HG03039 (cell line): ENCODE data around the gene ENDOV.

ENCODE experiments used
- ATAC-seq: cut with Tn5 transposase; IDR thresholded peaks from one replicate; pipeline ENCODE4 v1.9.1; 2021; ENCODE audit warnings: mild to moderate bottlenecking, moderate library complexity; ENCODE audit not compliant: unreplicated experiment

The ENDOV gene

DNA sequence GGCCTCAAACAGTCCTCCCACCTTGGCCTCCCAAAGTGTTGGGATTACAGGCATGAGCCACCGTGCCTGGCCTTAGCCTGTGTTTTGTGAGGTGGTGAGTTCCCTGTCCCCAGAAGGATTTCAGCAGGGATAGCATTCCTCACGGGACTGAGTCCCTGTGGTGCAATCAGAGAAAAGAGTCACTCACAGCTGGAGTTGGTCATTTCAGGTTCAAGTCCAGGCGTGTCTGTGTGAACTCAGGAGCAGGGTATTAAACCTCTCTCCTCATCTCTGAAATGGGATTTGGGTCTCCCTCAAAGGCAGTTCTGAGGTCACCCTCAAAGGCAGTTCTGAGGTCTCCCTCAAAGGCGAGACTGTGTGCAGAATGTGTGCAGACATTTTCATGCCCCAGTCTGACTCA, 32.8 kb downstream of the ENDOV start:
- no peak for ATAC-seq

GRCh38 chr17:80449194-80449929, 34.4 kb downstream of the ENDOV start:
- no peak for ATAC-seq

DNA sequence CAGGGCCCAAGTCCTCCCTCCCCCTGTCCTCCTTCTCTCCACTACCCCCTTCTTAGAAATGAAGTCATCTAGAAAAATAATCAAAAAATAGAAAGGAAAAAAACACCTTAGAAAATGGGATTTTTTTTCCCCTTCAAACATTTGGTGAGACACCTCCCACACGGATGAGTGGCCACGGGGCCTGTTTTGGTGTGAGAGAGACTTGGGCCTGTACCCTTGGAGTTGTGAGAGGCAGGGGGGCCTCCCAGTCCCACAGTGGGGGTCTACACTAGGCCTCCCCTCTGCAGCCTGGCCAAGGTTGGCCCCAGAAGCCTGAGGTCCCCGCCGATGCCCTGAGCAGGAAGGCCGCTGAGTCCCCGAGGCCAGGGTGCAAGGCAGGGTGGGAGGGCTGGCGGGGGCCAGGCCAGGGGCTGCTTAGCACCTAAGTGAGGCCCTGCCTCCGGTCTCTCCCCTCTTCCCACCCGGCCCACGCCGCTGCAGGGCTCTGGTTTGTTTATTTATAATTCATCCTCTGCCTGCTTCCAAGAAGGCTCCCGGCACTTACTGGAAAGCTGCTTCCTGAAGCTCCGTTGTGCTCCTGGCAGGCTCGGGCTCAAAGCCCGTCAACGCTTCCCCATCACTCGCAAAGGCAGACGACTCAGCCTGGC, 35.1 kb downstream of the ENDOV start:
- ATAC-seq = no peak

DNA sequence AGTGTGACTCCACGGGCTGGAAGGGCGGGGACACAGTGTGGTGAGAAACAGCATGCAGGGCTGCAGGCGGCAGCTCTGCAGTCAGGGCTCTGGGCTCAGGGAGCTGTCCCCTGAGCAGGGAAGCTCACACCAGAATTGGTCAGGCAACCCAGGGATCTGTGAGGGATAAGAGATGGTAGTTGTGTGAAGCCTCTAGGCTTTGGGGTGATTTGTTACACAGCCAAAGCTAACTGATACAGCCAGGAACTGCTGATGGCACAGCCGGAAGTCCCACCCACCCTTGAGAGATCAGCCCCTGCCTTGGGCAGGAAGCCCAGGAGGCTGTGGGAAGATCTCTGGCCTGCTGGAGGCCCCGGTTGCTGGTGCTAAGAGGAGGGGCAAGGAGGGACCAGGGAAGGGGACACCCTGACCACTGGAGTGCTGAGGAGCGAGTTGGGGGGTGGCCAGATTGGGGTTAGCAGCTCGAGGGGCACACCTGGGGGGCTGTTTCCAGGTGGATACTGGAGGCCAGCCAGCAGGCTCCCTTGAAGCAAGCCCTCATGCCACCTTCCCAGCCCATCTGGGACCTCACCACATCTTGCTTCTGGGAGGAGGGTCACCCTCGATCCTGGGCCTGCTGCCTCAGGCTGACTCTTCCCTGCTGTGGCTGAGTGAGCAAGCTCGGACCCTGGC, 36.3 kb downstream of the ENDOV start:
- ATAC-seq = no peak

DNA sequence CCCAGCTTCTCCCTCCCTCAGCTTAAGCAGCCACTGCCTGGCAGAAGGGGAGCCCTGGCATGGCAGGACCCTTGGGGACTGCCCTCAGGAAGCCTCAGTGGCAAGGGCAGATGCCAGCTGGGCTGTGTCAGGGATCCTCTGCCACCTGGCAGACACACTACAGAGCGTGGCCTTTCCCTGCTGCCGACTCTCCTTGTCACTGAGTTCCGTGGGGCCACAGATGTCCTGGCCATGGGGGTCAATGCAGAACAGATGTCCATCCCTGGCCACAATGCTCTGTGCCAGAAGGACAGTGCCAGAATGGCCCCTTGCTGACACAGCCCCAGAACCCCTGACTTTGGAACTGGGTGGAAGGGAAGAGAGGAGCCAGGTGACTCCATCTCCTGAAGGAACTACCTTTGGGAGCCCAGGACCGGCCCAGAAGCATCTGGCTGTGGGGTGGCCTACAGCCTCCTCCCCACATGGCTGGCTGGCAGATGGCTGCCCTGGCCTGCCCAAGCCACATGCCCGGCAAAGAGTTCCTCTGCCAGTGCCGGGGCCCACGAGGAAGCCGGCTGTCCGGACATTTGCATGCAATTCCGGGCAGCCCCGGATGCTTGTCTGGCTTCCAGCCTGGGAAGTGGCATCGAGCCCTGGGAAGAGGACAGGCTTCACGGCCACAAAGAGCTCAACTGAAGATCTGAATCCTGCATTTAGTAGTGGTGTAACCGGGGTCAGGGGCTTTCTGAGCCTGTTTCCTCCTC, 37.4 kb downstream of the ENDOV start:
- ATAC-seq = no peak

- no peak for ATAC-seq
Measured at GRCh38 chr17:80453126-80453997, 38.4 kb downstream of the ENDOV start.

GRCh38 chr17:80453998-80454556, 39.1 kb downstream of the ENDOV start:
- no peak for ATAC-seq

DNA sequence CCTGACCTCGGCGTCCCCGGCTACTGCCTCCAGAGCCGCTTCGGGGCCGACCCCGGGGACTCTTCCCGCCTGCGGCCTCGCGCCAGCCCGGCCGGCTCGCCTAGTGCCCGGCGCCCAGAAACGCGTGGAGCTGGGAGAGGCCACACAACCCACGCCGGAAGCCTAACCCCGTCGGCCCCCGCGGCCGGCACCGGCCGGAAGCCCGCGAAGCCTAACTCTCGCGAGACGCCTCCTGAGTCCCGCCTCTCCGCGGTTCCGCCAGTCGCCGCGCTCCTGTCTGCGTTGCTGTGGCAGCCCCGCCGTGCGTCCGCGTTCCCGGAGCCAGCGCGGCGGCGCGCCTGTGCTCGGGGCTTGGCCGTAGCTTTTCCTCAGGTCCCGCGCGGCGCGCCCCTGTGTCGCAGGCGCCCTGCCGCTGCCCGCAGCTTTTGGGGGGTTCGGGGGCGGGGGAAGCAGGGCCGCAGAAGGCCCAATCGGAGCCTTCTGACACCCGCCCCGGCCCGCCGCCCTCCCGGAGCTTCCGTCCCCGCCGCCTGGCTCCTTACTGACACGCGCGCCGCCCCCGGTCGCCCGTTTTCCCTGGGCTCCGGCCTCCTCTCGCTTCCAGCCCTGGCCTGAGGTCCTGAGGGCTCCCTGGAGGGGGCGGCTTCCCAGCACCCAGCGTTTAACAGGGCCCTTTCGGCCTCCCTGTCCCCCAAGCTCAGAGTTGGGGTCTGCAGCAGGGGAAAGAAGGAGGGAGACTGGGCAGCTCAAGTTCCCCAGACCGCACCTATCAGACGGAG, 39.8 kb downstream of the ENDOV start:
- peak; percentile 77 for ATAC-seq

GRCh38 chr17:80455336-80455710, 40.4 kb downstream of the ENDOV start:
- peak; percentile 11 for ATAC-seq

- no peak for ATAC-seq
Measured at GRCh38 chr17:80455784-80456183, 40.8 kb downstream of the ENDOV start.

- no peak for ATAC-seq
Measured at GRCh38 chr17:80456465-80457235, 41.7 kb downstream of the ENDOV start.

- no peak for ATAC-seq
Measured at GRCh38 chr17:80457236-80457856, 42.4 kb downstream of the ENDOV start.

DNA sequence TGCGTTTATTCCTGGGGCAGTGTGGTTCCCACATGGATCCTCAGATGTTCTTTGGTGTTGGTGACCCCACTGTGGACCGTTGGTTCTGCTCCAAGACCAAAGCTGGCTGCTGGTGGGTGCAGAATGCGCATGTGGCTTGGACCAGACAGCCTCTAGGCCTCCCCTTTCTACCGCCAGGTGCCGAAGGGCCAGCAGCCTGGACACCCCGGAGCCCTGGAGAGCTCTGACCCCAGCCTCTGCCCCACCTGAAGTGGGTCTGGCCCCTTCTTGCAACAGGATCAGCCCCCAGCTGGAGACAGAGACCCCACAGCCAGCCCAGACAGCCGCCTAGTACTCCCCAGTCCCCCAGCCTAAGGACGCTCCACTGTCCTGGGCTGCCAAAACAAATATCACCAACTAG, 43.0 kb downstream of the ENDOV start:
- no peak for ATAC-seq

- ATAC-seq = no peak
Measured at GRCh38 chr17:80459234-80459633, 44.3 kb downstream of the ENDOV start.

GRCh38 chr17:80460429-80460834, 45.5 kb downstream of the ENDOV start:
- no peak for ATAC-seq

DNA sequence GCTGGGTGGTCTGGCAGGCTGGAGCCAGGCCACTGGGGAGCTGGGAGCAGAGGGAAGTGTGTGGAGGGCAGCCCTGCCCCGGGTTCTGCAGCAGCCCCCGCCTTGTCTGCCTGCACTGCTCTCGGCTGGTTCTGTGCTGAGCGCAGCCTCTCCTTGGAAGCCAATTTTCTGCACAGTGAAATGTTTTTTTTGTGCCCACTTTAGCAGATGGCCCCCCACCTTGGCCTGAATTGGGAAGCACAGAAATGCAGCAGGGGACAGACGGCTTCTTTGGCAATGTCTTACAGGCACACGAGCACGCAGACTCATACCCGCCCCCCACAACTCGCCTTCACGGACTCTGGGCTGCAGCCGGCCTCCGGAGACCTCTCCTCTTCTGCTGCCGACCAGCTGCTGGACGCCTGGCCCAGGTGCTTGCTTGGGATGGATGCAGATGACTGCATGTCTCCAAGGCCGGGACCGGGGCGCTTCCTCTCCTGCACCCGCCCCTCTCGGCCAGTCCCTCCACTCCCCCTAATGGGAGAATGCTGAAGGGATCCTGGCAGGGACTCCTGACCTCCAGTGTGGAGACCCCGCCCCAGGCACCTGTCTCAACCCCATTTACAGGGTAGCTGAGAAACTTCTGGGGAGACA, 46.7 kb downstream of the ENDOV start:
- no peak for ATAC-seq

GRCh38 chr17:80463784-80464400, 48.9 kb downstream of the ENDOV start:
- no peak for ATAC-seq
